ENCODE results near the gene GHRHR.

GHRHR gene

DNA sequence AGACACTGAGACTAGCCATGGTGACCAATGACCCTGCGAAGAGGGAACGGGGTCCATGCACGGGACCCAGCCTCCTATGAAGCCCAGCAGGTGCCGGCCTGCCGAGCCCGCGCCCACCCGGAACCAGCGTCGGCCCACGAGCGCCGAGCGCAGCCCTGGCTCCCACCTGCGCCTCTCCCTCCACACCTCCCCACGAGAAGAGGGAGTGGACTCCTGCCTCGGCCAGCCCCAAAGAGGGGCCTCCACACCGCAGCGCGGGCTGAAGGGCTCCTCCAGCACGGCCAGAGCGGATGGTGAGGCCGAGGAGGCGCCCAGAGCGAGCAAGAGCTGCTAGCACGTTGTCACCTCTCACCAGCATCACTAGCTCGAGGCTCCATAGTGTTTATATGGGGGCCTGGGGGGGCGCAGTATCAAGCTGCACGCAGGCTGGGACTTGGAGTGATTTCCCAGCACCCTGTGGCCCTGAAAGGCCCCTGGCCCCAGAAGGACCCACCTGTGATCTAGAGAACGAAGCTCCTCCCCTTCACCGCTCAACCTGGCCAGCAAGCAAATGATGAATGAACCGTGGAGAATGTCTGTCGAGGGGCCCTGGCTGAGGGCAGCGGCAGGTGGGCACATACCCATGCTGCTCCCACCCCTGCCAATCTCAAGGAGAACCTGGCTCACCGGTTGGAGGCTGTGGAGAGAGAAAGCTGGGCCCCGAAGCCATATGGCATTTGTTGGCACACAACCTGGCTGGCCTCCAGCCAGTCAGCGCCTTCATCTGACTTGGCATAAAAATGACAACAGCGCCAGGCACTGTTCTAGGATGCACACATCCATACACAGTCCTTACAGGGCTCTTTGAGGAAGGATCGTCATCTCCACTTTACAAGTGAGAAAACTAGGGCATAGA lies 30.7 kb downstream of the GHRHR start:
- no peak for DNase-seq (ENCODE audit: low spot score in 2 of 2)
- Mint-ChIP-seq H3K27ac (ENCODE audit: low read depth) (no peak overlapping the region), H3K4me1 (no peaks in the 10 kb centered on the region), H3K9me3 (no peaks in the 10 kb centered on the region), H3K27me3 (peaks cover 56% of the 10 kb centered on the region), H3K36me3 (ENCODE audit: insufficient read depth) (no peaks in the 10 kb centered on the region), H3K4me3 (no peak overlapping the region)
- no peak for ATAC-seq (replicated peaks; ENCODE audit: extremely low read depth, poor library complexity, severe bottlenecking)

DNA sequence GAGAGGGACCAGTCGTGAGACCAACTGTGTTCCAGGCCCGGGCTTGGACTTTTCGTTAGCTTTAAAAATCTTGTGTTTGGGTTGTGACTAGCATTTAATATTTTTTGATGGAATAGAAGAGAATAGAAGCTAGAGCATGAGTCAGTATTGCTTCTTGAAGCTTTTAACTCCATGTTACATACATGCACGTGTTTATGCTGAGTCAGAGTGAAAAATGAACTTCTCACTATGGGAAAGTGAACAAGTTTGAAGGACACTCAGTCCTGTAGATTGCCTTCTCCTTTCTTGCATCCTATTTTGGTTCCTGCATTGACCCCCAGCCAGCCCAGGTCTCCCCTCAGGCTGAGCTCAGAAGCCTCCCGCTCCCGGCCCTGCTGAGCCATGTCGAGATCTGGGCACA lies 31.8 kb downstream of the GHRHR start:
- ATAC-seq (replicated peaks; ENCODE audit: extremely low read depth, poor library complexity, severe bottlenecking) (no peak), DNase-seq (ENCODE audit: low spot score in 2 of 2) (no peak)
- H3K4me3 Mint-ChIP-seq, result no peak overlapping the region
- peaks cover 56% of the 10 kb centered on the region for H3K27me3 Mint-ChIP-seq
- no peaks in the 10 kb centered on the region for H3K36me3 Mint-ChIP-seq (ENCODE audit: insufficient read depth)
- no peaks in the 10 kb centered on the region for H3K4me1 Mint-ChIP-seq
- no peak overlapping the region for H3K27ac Mint-ChIP-seq (ENCODE audit: low read depth)
- H3K9me3 Mint-ChIP-seq, result no peaks in the 10 kb centered on the region

DNA sequence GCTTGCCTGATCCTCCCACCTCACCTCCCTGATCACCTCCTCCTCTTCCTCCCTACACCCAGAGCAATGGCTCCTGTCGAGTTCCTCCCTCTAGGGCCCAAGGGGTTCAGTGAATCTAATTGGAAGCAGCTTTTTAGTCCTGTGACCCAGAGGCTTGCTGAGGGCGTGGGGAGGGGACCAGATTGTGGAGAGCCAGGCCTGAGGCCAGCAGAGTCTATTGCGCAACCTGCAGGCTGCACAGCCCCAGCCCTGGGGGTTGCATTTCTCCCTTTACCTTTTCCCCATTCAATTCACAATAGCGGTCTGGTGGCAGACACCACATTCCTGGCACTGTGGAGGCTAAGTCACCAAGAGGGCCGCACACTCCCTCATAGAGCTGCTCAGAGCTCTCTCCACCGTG lies 32.5 kb downstream of the GHRHR start:
- DNase-seq (ENCODE audit: low spot score in 2 of 2), result no peak
- H3K9me3 Mint-ChIP-seq, result no peaks in the 10 kb centered on the region

DNA sequence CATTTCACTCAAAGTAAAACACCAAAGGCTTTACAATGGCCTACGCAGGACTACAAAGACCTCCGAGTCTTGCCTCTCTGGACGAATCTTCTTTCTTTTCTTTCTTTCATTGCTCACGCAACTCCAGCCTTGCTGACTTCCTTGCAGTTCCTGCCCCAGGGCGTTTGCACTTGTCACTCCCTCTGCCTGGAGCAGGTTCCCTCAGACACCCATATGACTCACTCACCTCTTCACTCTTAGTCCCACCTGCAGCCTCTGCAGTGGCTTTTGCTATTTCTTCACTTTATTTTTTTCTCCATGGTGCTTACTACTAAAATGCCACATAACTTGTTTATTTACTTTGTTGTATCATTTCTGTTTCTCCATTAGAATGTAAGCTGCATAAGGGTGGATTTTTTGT lies 33.1 kb downstream of the GHRHR start:
- no peaks in the 10 kb centered on the region for H3K9me3 Mint-ChIP-seq
- ATAC-seq (replicated peaks; ENCODE audit: extremely low read depth, poor library complexity, severe bottlenecking) (no peak), DNase-seq (ENCODE audit: low spot score in 2 of 2) (no peak)
- H3K36me3 Mint-ChIP-seq (ENCODE audit: insufficient read depth), result no peaks in the 10 kb centered on the region
- no peak overlapping the region for H3K4me3 Mint-ChIP-seq
- no peak overlapping the region for H3K27ac Mint-ChIP-seq (ENCODE audit: low read depth)
- H3K27me3 Mint-ChIP-seq, result peaks cover 47% of the 10 kb centered on the region
- no peaks in the 10 kb centered on the region for H3K4me1 Mint-ChIP-seq

More for the DNA sequence above, 32.5 kb downstream of the GHRHR start:
- no peak for ATAC-seq (replicated peaks; ENCODE audit: extremely low read depth, poor library complexity, severe bottlenecking)
- Mint-ChIP-seq H3K4me1 (no peaks in the 10 kb centered on the region), H3K27me3 (peaks cover 49% of the 10 kb centered on the region), H3K4me3 (no peak overlapping the region), H3K36me3 (ENCODE audit: insufficient read depth) (no peaks in the 10 kb centered on the region), H3K27ac (ENCODE audit: low read depth) (no peak overlapping the region)

DNA sequence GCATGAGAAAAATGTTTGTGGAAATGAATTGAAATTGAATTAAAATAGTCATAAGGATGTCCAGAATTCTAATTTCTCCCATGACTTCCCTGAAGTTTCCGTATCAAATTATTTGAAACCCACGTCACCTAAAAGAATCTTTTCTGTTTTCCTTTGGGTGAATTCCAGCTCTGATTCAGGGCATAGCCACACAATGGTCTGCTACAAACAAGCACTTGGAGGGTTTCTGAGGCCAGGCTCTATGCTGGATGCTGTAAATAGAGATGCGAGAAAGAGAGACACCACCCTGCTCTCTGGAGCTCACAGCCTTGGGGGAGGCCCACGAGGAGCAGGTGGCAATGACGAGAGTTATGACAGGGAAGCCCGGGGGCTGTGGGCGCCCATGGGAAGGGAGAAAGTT lies 33.6 kb downstream of the GHRHR start:
- no peaks in the 10 kb centered on the region for H3K36me3 Mint-ChIP-seq (ENCODE audit: insufficient read depth)
- H3K4me1 Mint-ChIP-seq, result no peaks in the 10 kb centered on the region
- H3K4me3 Mint-ChIP-seq, result no peak overlapping the region
- H3K9me3 Mint-ChIP-seq, result no peaks in the 10 kb centered on the region
- peaks cover 47% of the 10 kb centered on the region for H3K27me3 Mint-ChIP-seq
- no peak overlapping the region for H3K27ac Mint-ChIP-seq (ENCODE audit: low read depth)
- ATAC-seq (replicated peaks; ENCODE audit: extremely low read depth, poor library complexity, severe bottlenecking) (no peak), DNase-seq (ENCODE audit: low spot score in 2 of 2) (no peak)

DNA sequence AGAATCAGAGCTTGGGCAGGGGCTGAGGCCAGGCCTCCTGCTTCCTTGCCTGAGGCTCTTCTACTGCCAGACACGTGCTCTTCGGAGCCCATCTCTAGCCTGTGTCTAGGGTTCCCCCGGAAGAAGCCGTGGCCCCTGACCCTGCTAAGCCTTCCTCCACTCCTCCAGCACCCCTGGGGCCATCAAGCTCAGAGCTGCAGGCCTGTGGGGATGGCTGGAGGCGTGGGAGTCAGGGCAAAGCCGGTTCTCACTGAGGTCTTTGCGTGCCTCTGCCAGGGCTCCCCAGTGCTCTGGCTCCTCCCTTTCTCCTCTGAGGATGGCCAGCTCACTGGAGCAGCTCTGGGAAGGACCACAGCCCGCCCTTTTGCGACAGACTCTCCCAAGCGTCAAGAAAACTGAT lies 34.4 kb downstream of the GHRHR start:
- H3K4me1 Mint-ChIP-seq, result no peaks in the 10 kb centered on the region
- peaks cover 47% of the 10 kb centered on the region for H3K27me3 Mint-ChIP-seq
- DNase-seq (ENCODE audit: low spot score in 2 of 2), result no peak
- no peak for ATAC-seq (replicated peaks; ENCODE audit: extremely low read depth, poor library complexity, severe bottlenecking)
- no peak overlapping the region for H3K27ac Mint-ChIP-seq (ENCODE audit: low read depth)
- no peaks in the 10 kb centered on the region for H3K9me3 Mint-ChIP-seq
- no peaks in the 10 kb centered on the region for H3K36me3 Mint-ChIP-seq (ENCODE audit: insufficient read depth)
- no peak overlapping the region for H3K4me3 Mint-ChIP-seq

DNA sequence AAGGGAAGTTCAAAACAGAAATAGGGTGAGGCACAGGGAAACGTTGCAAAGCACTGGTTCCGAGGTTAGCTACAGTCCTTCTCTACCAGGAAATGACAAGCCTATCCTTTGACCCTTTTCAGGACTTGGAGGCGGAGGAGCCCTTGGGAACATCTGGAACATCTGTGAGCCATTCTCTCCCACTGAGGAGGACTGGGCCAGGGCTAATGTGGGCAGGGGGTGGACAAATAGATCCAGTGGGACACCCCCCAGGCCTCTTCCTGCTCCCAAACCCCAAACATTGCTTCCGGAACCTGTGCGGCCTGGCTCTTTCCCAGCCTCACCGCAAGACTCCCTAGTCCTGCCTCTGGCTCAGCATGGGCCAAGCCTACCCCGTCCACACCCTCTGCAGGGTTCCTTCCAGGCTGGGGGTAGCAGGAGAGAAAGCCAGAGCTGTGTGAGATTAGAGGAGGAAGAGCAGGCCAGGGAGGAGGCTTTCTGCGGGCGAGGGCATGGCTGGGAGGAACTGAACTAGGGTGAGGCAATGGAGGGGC lies 36.5 kb downstream of the GHRHR start:
- Mint-ChIP-seq H3K4me3 (no peak overlapping the region), H3K36me3 (ENCODE audit: insufficient read depth) (no peaks in the 10 kb centered on the region), H3K4me1 (no peaks in the 10 kb centered on the region), H3K27me3 (peaks cover 55% of the 10 kb centered on the region), H3K9me3 (no peaks in the 10 kb centered on the region), H3K27ac (ENCODE audit: low read depth) (no peak overlapping the region)
- no peak for ATAC-seq (replicated peaks; ENCODE audit: extremely low read depth, poor library complexity, severe bottlenecking)
- DNase-seq (ENCODE audit: low spot score in 2 of 2), result no peak

DNA sequence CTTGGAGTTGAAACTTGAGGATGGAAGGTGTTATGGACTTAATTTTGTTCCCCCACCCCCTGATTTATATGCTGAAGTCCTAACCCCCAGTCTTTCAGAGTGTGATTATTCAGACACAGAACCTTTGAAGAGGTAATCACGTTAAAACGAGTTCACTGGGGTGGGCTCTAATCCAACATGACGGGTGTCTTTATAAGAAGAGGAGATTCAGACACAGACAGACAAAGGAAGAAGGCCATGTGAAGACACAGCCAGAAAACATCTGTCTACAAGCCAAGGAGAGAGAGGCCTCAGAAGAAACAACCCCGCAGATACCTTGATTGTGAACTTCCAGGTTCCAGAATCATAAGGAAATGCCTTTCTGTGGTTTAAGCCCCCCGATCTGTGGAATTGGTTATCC lies 37.0 kb downstream of the GHRHR start:
- ATAC-seq (replicated peaks; ENCODE audit: extremely low read depth, poor library complexity, severe bottlenecking) (no peak), DNase-seq (ENCODE audit: low spot score in 2 of 2) (no peak)
- Mint-ChIP-seq H3K27ac (ENCODE audit: low read depth) (no peak overlapping the region), H3K36me3 (ENCODE audit: insufficient read depth) (no peaks in the 10 kb centered on the region), H3K4me3 (no peak overlapping the region), H3K4me1 (no peaks in the 10 kb centered on the region), H3K9me3 (no peaks in the 10 kb centered on the region), H3K27me3 (peaks cover 55% of the 10 kb centered on the region)

DNA sequence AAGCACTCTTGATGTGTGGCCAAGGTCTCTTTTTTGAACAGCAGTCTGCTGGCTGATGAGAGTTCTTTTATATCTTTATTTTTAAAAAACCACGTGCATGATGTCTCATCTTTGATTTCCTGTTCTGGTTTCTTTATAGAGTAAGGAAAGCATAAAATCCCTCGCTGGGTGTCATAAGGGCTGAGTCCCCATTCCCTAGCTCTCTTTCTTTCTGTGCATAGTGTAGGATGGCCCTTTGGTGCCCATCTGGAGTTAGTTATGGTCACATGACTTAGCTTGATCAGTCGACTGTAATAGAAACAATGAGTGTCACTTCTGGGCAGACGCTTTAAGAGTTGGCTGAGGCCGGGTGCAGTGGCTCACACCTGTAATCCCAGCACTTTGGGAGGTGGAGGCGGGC lies 38.5 kb downstream of the GHRHR start:
- no peak overlapping the region for H3K4me3 Mint-ChIP-seq

DNA sequence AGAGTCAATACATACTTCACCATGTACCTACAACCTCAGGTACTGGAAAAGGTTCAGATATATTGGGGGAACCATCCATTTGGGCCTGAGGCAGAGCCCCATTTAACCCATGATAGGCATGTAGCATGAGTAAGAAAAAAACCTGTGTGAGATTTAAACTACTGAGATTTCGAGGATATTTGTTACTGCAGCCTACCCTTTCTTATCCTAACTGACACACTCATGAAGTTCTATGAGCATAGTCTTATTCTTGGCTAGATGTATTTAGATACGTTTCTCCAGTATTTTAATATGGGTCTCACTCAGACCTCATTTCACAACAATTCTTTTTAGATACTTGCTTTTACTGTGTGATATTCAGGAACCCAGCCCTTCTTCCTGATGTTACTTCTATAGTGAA lies 39.3 kb downstream of the GHRHR start:
- DNase-seq (ENCODE audit: low spot score in 2 of 2) (no peak), ATAC-seq (replicated peaks; ENCODE audit: extremely low read depth, poor library complexity, severe bottlenecking) (no peak)
- Mint-ChIP-seq H3K27me3 (peaks cover 45% of the 10 kb centered on the region), H3K4me3 (no peak overlapping the region), H3K9me3 (no peaks in the 10 kb centered on the region), H3K4me1 (no peaks in the 10 kb centered on the region), H3K27ac (ENCODE audit: low read depth) (no peak overlapping the region), H3K36me3 (ENCODE audit: insufficient read depth) (no peaks in the 10 kb centered on the region)

More for the DNA sequence above, 38.5 kb downstream of the GHRHR start:
- Mint-ChIP-seq H3K9me3 (no peaks in the 10 kb centered on the region), H3K27ac (ENCODE audit: low read depth) (no peak overlapping the region), H3K27me3 (peaks cover 52% of the 10 kb centered on the region), H3K4me1 (no peaks in the 10 kb centered on the region), H3K36me3 (ENCODE audit: insufficient read depth) (no peaks in the 10 kb centered on the region)
- DNase-seq (ENCODE audit: low spot score in 2 of 2) (no peak), ATAC-seq (replicated peaks; ENCODE audit: extremely low read depth, poor library complexity, severe bottlenecking) (no peak)

DNA sequence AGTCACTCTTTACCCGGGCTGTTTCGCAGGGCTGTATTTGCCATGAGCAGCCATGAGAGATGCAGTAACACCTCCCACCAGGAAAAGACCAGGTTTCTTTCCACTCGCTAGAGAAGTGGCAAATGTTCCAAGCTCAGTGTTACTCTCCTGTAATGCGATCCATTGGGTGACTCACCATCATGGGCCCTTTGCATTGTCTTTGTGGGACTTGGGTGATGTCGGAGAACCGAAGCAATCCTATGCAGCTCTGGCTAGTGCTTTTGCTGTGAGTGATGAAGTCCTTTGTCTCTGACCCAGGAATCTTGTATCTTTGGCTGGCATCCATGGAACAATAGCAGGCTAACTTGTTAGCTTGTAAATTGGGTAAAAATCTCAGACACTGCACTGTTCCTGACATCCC lies 40.0 kb downstream of the GHRHR start:
- H3K36me3 Mint-ChIP-seq (ENCODE audit: insufficient read depth), result no peaks in the 10 kb centered on the region

DNA sequence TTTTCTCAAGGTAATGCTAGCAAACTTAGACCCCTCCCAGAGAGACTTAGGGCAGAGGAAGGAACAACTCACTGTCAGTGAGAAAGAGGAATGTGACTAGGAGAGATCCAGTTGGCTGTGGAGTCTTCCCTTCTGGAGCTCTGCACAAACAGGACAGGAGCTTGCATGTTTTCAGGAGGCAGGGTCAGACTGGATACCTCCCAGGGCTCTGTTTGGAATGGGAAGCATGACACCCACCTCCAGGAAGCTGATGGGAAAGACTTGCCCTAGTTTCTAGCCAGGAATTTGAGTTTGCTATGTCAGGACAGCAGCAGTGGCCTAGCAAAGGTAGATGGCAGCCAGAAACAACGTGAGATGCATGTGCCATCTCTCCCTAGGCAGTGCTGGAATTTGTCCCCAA lies 40.6 kb downstream of the GHRHR start:
- H3K4me3 Mint-ChIP-seq, result no peak overlapping the region
- H3K4me1 Mint-ChIP-seq, result no peaks in the 10 kb centered on the region
- H3K27ac Mint-ChIP-seq (ENCODE audit: low read depth), result no peak overlapping the region
- ATAC-seq (replicated peaks; ENCODE audit: extremely low read depth, poor library complexity, severe bottlenecking) (no peak), DNase-seq (ENCODE audit: low spot score in 2 of 2) (no peak)
- peaks cover 45% of the 10 kb centered on the region for H3K27me3 Mint-ChIP-seq
- H3K36me3 Mint-ChIP-seq (ENCODE audit: insufficient read depth), result no peaks in the 10 kb centered on the region
- H3K9me3 Mint-ChIP-seq, result no peaks in the 10 kb centered on the region

More for the DNA sequence above, 40.0 kb downstream of the GHRHR start:
- H3K4me3 Mint-ChIP-seq, result no peak overlapping the region
- H3K9me3 Mint-ChIP-seq, result no peaks in the 10 kb centered on the region
- peaks cover 45% of the 10 kb centered on the region for H3K27me3 Mint-ChIP-seq
- DNase-seq (ENCODE audit: low spot score in 2 of 2) (no peak), ATAC-seq (replicated peaks; ENCODE audit: extremely low read depth, poor library complexity, severe bottlenecking) (no peak)
- no peak overlapping the region for H3K27ac Mint-ChIP-seq (ENCODE audit: low read depth)
- no peaks in the 10 kb centered on the region for H3K4me1 Mint-ChIP-seq

DNA sequence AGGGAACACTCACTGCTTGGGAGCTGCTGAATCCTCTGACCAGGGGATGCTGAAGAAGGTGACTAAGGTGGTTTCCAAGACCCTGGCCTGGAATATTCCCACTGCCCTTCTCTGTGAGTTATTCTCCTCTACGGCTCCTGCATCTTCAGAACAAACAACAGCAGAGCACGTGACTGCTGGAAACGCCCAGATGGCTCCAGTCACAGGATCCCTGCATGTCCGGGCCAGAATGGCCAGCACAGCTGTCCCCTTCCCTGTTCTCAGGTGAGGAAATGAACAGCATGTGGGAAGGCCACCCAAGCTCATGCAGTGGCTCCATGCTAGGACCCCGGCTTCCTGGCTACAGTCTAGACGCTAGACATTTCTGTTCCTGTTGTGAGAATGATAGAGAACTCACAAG lies 43.1 kb downstream of the GHRHR start:
- H3K4me1 Mint-ChIP-seq, result no peaks in the 10 kb centered on the region
- peaks cover 38% of the 10 kb centered on the region for H3K27me3 Mint-ChIP-seq
- no peak overlapping the region for H3K27ac Mint-ChIP-seq (ENCODE audit: low read depth)
- ATAC-seq (replicated peaks; ENCODE audit: extremely low read depth, poor library complexity, severe bottlenecking) (no peak), DNase-seq (ENCODE audit: low spot score in 2 of 2) (no peak)
- no peaks in the 10 kb centered on the region for H3K9me3 Mint-ChIP-seq
- H3K36me3 Mint-ChIP-seq (ENCODE audit: insufficient read depth), result no peaks in the 10 kb centered on the region
- no peak overlapping the region for H3K4me3 Mint-ChIP-seq
